GM12878 (cell line): ENCODE measurements around the gene KERA. TPM values are rescaled to one million over a fixed set of nuclear protein-coding genes. Genes with fewer than 3 reads are reported as not detected.

Source experiments
- ATAC-seq: fragments of 200-7000 bp; cut with Tn5 transposase; 3 replicates; pipeline ENCODE4 v1.9.1; 2020; ENCODE audit warnings: mild to moderate bottlenecking, moderate library complexity
- BruUV-seq: library from RNA; stranded (reverse); fragments of 400-500 nt; replicated peaks from 2 replicates; lab custom pipeline; 2021; lab: Mats Ljungman, UMichigan
- CTCF ChIA-PET: fragments of 300-600 bp; sonication (Branson Sonifier 250); formaldehyde crosslinking; extraction: SDS; loops from one replicate; lab custom pipeline; 2021; ENCODE audit warnings: inconsistent platforms; lab: Yijun Ruan, JAX
- POLR2A ChIA-PET: fragments of 350-600 bp; formaldehyde crosslinking; extraction: SDS; loops from one replicate; lab custom pipeline; 2021; ENCODE audit warnings: inconsistent platforms; lab: Charles Lee
- RAD21 ChIA-PET: fragments of 300-600 bp; sonication (Branson Sonifier 250); formaldehyde crosslinking; loops from one replicate; lab custom pipeline; 2023; ENCODE audit warnings: antibody characterized with exemption; ENCODE audit not compliant: unreplicated experiment; lab: Charles Lee
- SMC1A ChIA-PET: fragments of 300-600 bp; sonication (Branson Sonifier 250); formaldehyde crosslinking; loops from one replicate; lab custom pipeline; 2023; ENCODE audit not compliant: unreplicated experiment, uncharacterized antibody; lab: Charles Lee
- DNase-seq: peaks from one replicate; pipeline ENCODE4 v3.0.0-alpha.2; 2011; ENCODE audit warnings: low read depth, low spot score
- FAIRE-seq: peaks from 3 replicates; lab custom pipeline; 2011; peaks lifted over from hg19 to GRCh38; lab: Jason Lieb, UNC
- H2AFZ ChIP-seq: 2 replicates; pipeline ENCODE4 v1.6.0; 2011; ENCODE audit warnings: low read depth, low read length, control low read depth; ENCODE audit not compliant: control insufficient read depth
- H3K27ac ChIP-seq: 2 replicates; pipeline ENCODE4 v1.5.1; 2011; ENCODE audit warnings: control low read depth; ENCODE audit not compliant: control insufficient read depth, insufficient read depth
- H3K27me3 ChIP-seq, 2 experiments: replicated peaks in 1 of 2; 2 replicates each; pipeline versions ENCODE4 v1.6.0 to v1.6.1; 2011; ENCODE audit warnings: low read length in 1 of 2; ENCODE audit not compliant: control insufficient read depth in 2 of 2, insufficient read depth in 2 of 2
- H3K36me3 ChIP-seq, 2 experiments: 2 replicates each; pipeline ENCODE4 v1.5.1; 2011; ENCODE audit warnings: low read length in 1 of 2; ENCODE audit not compliant: control insufficient read depth in 2 of 2, insufficient read depth in 2 of 2
- H3K4me1 ChIP-seq: 2 replicates; pipeline ENCODE4 v1.6.1; 2011; ENCODE audit warnings: mild to moderate bottlenecking, low read length, moderate library complexity, mixed read lengths; ENCODE audit not compliant: control insufficient read depth, insufficient read depth
- H3K4me2 ChIP-seq: 2 replicates; pipeline ENCODE4 v1.6.0; 2011; ENCODE audit warnings: control low read depth; ENCODE audit not compliant: control insufficient read depth, insufficient read depth
- H3K4me3 ChIP-seq: fragments of 200-600 bp; sonication (generic); 2 replicates; pipeline ENCODE4 v1.5.1; 2016
- H3K79me2 ChIP-seq: 2 replicates; pipeline ENCODE4 v1.6.0; 2011; ENCODE audit warnings: low read length; ENCODE audit not compliant: control insufficient read depth, insufficient read depth
- H3K9ac ChIP-seq: 2 replicates; pipeline ENCODE4 v1.8.0; 2011; ENCODE audit warnings: low read length, control low read depth, mixed read lengths; ENCODE audit not compliant: control insufficient read depth, insufficient read depth
- H3K9me3 ChIP-seq: replicated peaks from 3 replicates; pipeline ENCODE4 v1.5.1; 2011; ENCODE audit warnings: mild to moderate bottlenecking, low read length; ENCODE audit not compliant: control insufficient read depth, insufficient read depth
- H4K20me1 ChIP-seq: 2 replicates; pipeline ENCODE4 v1.6.0; 2011; ENCODE audit not compliant: control insufficient read depth, insufficient read depth
- ATF2 ChIP-seq: IDR thresholded peaks from 2 replicates; pipeline ENCODE4 v1.6.1; 2012; ENCODE audit warnings: low read length, inconsistent platforms
- ATF3 ChIP-seq: IDR thresholded peaks from 2 replicates; pipeline ENCODE4 v1.6.1; 2011; ENCODE audit warnings: low read depth, mild to moderate bottlenecking, low read length, moderate library complexity, borderline replicate concordance; ENCODE audit errors: extremely low read depth
- CREM ChIP-seq: IDR thresholded peaks from 2 replicates; pipeline ENCODE4 v1.6.1; 2014; ENCODE audit warnings: antibody characterized with exemption, low read depth
- FOS ChIP-seq: IDR thresholded peaks from 3 replicates; pipeline ENCODE4 v1.6.1; 2011; ENCODE audit warnings: borderline replicate concordance; ENCODE audit not compliant: insufficient read length; ENCODE audit errors: extremely low read depth
- IRF3 ChIP-seq: fragments of 450-650 bp; IDR thresholded peaks from 2 replicates; pipeline ENCODE4 v1.6.1; 2014; ENCODE audit warnings: mild to moderate bottlenecking
- KAT2A ChIP-seq: conservative IDR thresholded peaks from 2 replicates; pipeline ENCODE4 v1.6.1; 2011; ENCODE audit warnings: low read depth, low read length; ENCODE audit not compliant: control insufficient read depth
- MEF2A ChIP-seq: IDR thresholded peaks from 2 replicates; pipeline ENCODE4 v1.6.1; 2011; ENCODE audit warnings: low read depth, mild to moderate bottlenecking, low read length, moderate library complexity; ENCODE audit not compliant: insufficient read depth
- MTA2 ChIP-seq: fragments of 450-650 bp; IDR thresholded peaks from 2 replicates; pipeline ENCODE4 v1.6.1; 2016; ENCODE audit warnings: low read depth, mild to moderate bottlenecking, moderate library complexity
- NFXL1 ChIP-seq: fragments of 450-650 bp; IDR thresholded peaks from 2 replicates; pipeline ENCODE4 v1.6.1; 2017; ENCODE audit warnings: antibody characterized with exemption, mild to moderate bottlenecking, borderline replicate concordance
- NFYB ChIP-seq: IDR thresholded peaks from 2 replicates; pipeline ENCODE4 v1.6.1; 2011; ENCODE audit warnings: low read depth, mild to moderate bottlenecking, low read length, improper control_type of control experiment, moderate library complexity; ENCODE audit not compliant: insufficient read depth
- PKNOX1 ChIP-seq: fragments of 450-650 bp; IDR thresholded peaks from 2 replicates; pipeline ENCODE4 v1.6.1; 2016; ENCODE audit warnings: mild to moderate bottlenecking
- SIN3A ChIP-seq: IDR thresholded peaks from 2 replicates; pipeline ENCODE4 v1.6.1; 2012; ENCODE audit warnings: low read depth, low read length, improper control_type of control experiment
- SKIL ChIP-seq: fragments of 450-650 bp; IDR thresholded peaks from 2 replicates; pipeline ENCODE4 v1.6.1; 2017; ENCODE audit warnings: mild to moderate bottlenecking, low read depth, inconsistent platforms; ENCODE audit not compliant: poor library complexity, severe bottlenecking
- SMAD1 ChIP-seq: fragments of 450-650 bp; IDR thresholded peaks from 2 replicates; pipeline ENCODE4 v1.6.1; 2018; ENCODE audit warnings: mild to moderate bottlenecking, low read depth; ENCODE audit not compliant: partially characterized antibody
- SMAD5 ChIP-seq: IDR thresholded peaks from 2 replicates; pipeline ENCODE4 v1.6.1; 2016; ENCODE audit warnings: antibody characterized with exemption, low read depth
- SRF ChIP-seq, 2 experiments: IDR thresholded peaks; 2 replicates each; pipeline ENCODE4 v1.6.1; 2011; ENCODE audit warnings: low read depth in 2 of 2, low read length in 2 of 2, mild to moderate bottlenecking in 1 of 2, moderate library complexity in 1 of 2
- WGBS: methylation state at CpG from one replicate; pipeline ENCODE4 v1.1.6; 2016; ENCODE audit warnings: low lambda C conversion rate; ENCODE audit not compliant: insufficient replicate concordance, insufficient coverage; ENCODE audit errors: missing lambda C conversion rate; 5-methylcytosine and 5-hydroxymethylcytosine counted together
- in situ Hi-C: fragments of 300-500 bp; cut with MboI; formaldehyde crosslinking; loops from 9 replicates; pipeline ENCODE4 v1.14.3; 2018; ENCODE audit warnings: mixed read lengths
- intact Hi-C: fragments of 100-400 bp; cut with micrococcal nuclease; formaldehyde crosslinking; loops from one replicate; pipeline ENCODE4 v1.14.2; 2022; ENCODE audit not compliant: unreplicated experiment
- polyA plus RNA-seq, 11 experiments: library from polyadenylated mRNA; depleted of rRNA in 4 of 11; unstranded in 6 of 11; stranded (reverse) in 5 of 11; fragments of >200 nt; fragmentation: Nextera tagmentation in 4 of 11; fragmentation: Illumina TruSeq in 1 of 11; extraction: Ambion mirVana in 4 of 11; extraction: Trizol in 1 of 11; gene quantifications; 1 replicate in 1 of 11; 2 replicates in 10 of 11; pipeline versions ENCODE4 v1.2.1 to v1.2.3, GENCODE V29; 2011 to 2016; ENCODE audit warnings: inconsistent platforms in 2 of 11, missing spikeins in 2 of 11, low read depth in 1 of 11
- total RNA-seq, 4 experiments: library from RNA; depleted of rRNA in 3 of 4; stranded (reverse); fragments of >200 nt in 3 of 4; fragmentation: Illumina TruSeq in 1 of 4; extraction: Trizol in 1 of 4; gene quantifications; 2 replicates each; pipeline versions ENCODE4 v1.2.1 to v1.2.3, GENCODE V29; 2013 to 2021

The KERA gene
- total and polyA plus RNA-seq, 10 of the 15 experiments (the other 5 are each of a cell fraction or from before 2014, with no cell fraction given) = not detected

GRCh38 chr12:91017043-91017442, 40.8 kb downstream of the KERA start (continued):
- TF ChIP-seq MTA2 = no peak

GRCh38 chr12:91009319-91009950, 48.4 kb downstream of the KERA start:
- Histone ChIP-seq H3K4me1 (peaks cover 23% of the 10 kb centered on the region), H3K4me3 (no peak overlapping the region), H4K20me1 (no peaks in the 10 kb centered on the region), H2AFZ (no peak overlapping the region), H3K79me2 (no peaks in the 10 kb centered on the region), H3K9ac (no peak overlapping the region), H3K36me3 (no peaks in the 10 kb centered on the region), H3K27me3 (0 out of 4 replicates have a peak, but pooled peaks cover 0 to 2% of the 10 kb centered on the region in 2 experiments), H3K9me3 (no peaks in the 10 kb centered on the region), H3K27ac (no peak overlapping the region), H3K4me2 (no peak overlapping the region)
- FAIRE-seq (peak; percentile 35), DNase-seq (peak; percentile 55), ATAC-seq (peak; percentile 95)
- ChIA-PET CTCF (interaction anchor here (1.7 kb wide), 1 partner anchor 99 kb away, joined by 4 read pairs; no protein-coding TSS in a partner anchor), SMC1A (interaction anchor here (0.6 to 1.3 kb wide), 4 partner anchors 14 to 63 kb away, joined by 3 to 4 read pairs (median 3); no protein-coding TSS in a partner anchor), RAD21 (interaction anchor here (1.5 kb wide), 1 partner anchor 101 kb away, joined by 3 read pairs; no protein-coding TSS in a partner anchor), POLR2A (no interaction called here)
- intact Hi-C loops = no loop called here
- 29% methylated on average over 1 of the region's 1 CpG for WGBS
- no TSS peak for BruUV-seq
- in situ Hi-C loops = no loop called here
- TF ChIP-seq CREM (peak; percentile 46; the same call in 1 of the 2 replicates), IRF3 (no peak), NFXL1 (no peak), ATF2 (peak; percentile 94), ATF3 (no peak), NFYB (no peak), SRF (IDR thresholded peaks at IDR 0.05; ENCODE audit: low read depth in 2 of 2, low read length in 2 of 2) (no peak), KAT2A (no peak), PKNOX1 (no peak), SKIL (peak; percentile 92), SMAD5 (no peak), SMAD1 (no peak), MEF2A (peak; percentile 80), FOS (no peak), SIN3A (no peak)
